ENCODE data around the gene OR3A1. TPM values are rescaled to one million over a fixed set of nuclear protein-coding genes. Genes with fewer than 3 reads are reported as not detected.
"Not testable (repeated sequence)": the region's sequence is repeated elsewhere in the genome, so short reads cannot be mapped to it uniquely, and the experiment has no call there.

OR3A1 gene
- total RNA-seq: not detected in 2 replicates

GRCh38 chr17:3298260-3298659 lies at the start of gene OR3A1:
TSS of gene OR3A1 (minus strand) at chr17:3298360. CDS start at chr17:3292582, 5,778 bp downstream.
- no peak for DNase-seq (ENCODE audit: low read depth in 2 of 2)

DNA sequence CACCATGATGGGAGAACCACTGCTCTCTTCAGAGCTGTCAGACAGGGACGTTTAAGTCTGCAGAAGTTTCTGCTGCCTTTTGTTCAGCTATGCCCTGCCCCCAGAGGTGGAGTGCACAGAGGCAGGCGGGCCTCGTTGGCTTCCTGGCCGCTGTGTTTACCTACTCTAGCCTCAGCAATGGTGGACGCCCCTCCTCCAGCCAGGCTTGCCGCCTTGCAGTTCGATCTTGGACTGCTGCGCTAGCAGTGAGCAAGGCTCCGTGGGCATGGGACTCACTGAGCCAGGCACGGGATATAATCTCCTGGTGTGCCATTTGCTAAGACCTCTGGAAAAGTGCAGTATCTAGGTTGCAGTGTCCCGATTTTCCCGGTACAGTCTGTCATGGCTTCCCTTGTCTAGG lies 44.6 kb upstream of the OR3A1 start:
- DNase-seq (ENCODE audit: low read depth in 2 of 2): not testable (repeated sequence)

DNA sequence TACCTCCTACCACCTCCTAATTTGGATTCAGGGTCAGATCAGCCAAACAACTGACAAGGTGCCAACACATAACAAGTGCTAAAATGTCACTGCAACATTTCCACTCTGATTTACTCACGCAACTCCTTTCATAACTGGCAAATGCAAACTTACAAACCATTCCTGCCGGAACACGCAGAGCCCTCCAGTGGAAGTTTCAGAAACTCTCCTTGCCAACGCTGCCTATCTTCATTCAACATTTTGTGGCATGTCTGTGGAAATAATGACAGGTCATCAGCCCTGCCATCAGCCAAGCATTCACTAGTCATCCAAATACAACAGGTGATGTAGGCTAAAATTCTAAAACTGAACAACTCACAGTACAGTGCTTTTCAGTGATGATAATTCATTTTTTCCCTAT lies 37.7 kb upstream of the OR3A1 start:
- no peak for DNase-seq (ENCODE audit: low read depth in 2 of 2)

DNA sequence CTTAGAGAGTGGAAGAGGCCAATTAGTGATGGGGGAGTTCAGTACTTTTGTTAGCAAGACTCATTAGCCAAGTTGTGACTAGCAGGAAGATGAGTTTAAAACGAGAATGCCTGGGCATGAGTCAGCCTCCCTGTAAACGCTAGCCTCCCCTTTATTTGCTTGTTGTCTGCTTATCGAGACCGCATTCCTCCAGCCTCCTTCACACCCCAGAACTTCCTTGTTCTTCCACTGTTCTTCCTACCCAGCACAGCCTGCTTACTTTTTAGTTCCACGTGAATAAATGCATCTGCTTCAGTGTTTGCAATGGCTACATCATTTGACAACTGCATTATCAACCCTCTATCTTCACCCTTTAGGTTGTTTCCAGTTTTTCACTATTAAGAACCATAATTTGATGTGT lies 20.2 kb upstream of the OR3A1 start:
- DNase-seq (ENCODE audit: low read depth in 2 of 2): no peak

- DNase-seq (ENCODE audit: low read depth in 2 of 2): no peak
Measured at GRCh38 chr17:3316836-3317235, 18.7 kb upstream of the OR3A1 start.

GRCh38 chr17:3308603-3309002 lies 10.4 kb upstream of the OR3A1 start:
- no peak for DNase-seq (ENCODE audit: low read depth in 2 of 2)

GRCh38 chr17:3295632-3296031 lies 2.5 kb downstream of the OR3A1 start:
- no peak for DNase-seq (ENCODE audit: low read depth in 2 of 2)

GRCh38 chr17:3293548-3293947 lies 4.6 kb downstream of the OR3A1 start:
- DNase-seq (ENCODE audit: low read depth in 2 of 2): not testable (repeated sequence)

DNA sequence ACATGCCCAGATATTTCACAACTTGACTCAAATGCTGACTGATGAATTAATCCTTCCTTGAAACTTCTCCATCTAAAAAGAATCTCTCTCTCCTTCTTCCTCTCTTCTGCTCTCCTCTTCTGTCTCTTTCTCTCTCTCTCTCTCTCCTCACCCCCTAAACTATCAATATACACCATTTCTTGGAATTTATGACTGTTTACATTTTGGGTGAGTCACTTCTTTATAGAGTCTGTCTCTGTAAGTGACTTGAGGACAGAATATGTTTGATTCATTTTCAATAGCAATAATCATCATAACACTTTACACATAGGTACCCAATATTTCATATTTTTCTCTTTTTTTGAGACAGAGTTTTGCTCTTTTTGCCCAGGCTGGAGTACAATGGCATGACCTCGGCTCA lies 15.3 kb downstream of the OR3A1 start:
- no peak for DNase-seq (ENCODE audit: low read depth in 2 of 2)

DNA sequence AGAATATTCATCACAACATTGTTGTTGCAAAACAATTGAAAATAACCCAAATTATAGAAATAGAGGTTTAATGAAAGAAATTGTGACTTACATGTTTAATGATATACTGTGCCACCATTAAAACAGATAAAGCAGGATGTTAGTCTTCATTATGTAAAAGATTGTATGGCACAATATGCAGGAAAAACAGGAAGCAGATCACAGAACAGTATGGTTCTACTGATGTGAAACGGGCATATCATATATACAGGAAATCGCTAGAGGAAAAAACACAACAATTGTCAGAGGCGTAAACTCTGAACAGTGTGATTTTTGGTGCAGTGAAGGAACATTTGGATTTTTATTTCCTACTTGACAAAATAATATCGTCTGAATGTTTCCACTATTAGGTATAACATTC lies 22.0 kb downstream of the OR3A1 start:
- DNase-seq (ENCODE audit: low read depth in 2 of 2): no peak

GRCh38 chr17:3271072-3271848 lies 26.9 kb downstream of the OR3A1 start:
- DNase-seq (ENCODE audit: low read depth in 2 of 2): no peak

GRCh38 chr17:3260600-3260999 lies 37.6 kb downstream of the OR3A1 start:
- no peak for DNase-seq (ENCODE audit: low read depth in 2 of 2)

GRCh38 chr17:3260163-3260562 lies 38.0 kb downstream of the OR3A1 start:
- no peak for DNase-seq (ENCODE audit: low read depth in 2 of 2)

GRCh38 chr17:3256575-3256974 lies 41.6 kb downstream of the OR3A1 start:
- no peak for DNase-seq (ENCODE audit: low read depth in 2 of 2)

GRCh38 chr17:3249013-3249412 lies 49.1 kb downstream of the OR3A1 start:
- not testable (repeated sequence) for DNase-seq (ENCODE audit: low read depth in 2 of 2)

GRCh38 chr17:3244841-3245240 lies 53.3 kb downstream of the OR3A1 start:
- DNase-seq (ENCODE audit: low read depth in 2 of 2): not testable (repeated sequence)

- not testable (repeated sequence) for DNase-seq (ENCODE audit: low read depth in 2 of 2)
Measured at GRCh38 chr17:3241044-3241443, 57.1 kb downstream of the OR3A1 start.

Other genes starting within 250 kb of the OR3A1 start
- gene OR1D5, start 234.8 kb downstream of the OR3A1 start, total RNA-seq: not detected in 2 replicates
- not detected in 2 replicates for gene OR1D2, start 193.9 kb downstream of the OR3A1 start, total RNA-seq
- not detected in 2 replicates for gene OR1G1, start 170.8 kb downstream of the OR3A1 start, total RNA-seq
- gene OR1A2, start 100.8 kb downstream of the OR3A1 start, total RNA-seq: not detected in 2 replicates
- gene OR1A1, start 90.7 kb downstream of the OR3A1 start, total RNA-seq: not detected in 2 replicates
- gene OR3A2, start 87.9 kb upstream of the OR3A1 start, total RNA-seq: not detected in 2 replicates
- not detected in 2 replicates for gene OR1E1, start 100.0 kb upstream of the OR3A1 start, total RNA-seq
- gene OR3A3, start 113.0 kb upstream of the OR3A1 start, total RNA-seq: not detected in 2 replicates
- gene OR1E2, start 135.5 kb upstream of the OR3A1 start, total RNA-seq: not detected in 2 replicates
- 1.7 TPM in 1 of 2 replicates, not detected in the other for gene SPATA22, start 173.5 kb upstream of the OR3A1 start, total RNA-seq
- 0.13 TPM in 1 of 2 replicates, not detected in the other for gene ASPA, start 177.6 kb upstream of the OR3A1 start, total RNA-seq